Measurements from ENCODE around the gene RHBG.

- TF ChIP-seq CTCF (IDR thresholded peaks at IDR 0.05; ENCODE audit: borderline replicate concordance, extremely low read depth, low read length, poor library complexity, severe bottlenecking) (no peak), EZH2 (IDR thresholded peaks at IDR 0.05; ENCODE audit: borderline replicate concordance, low read depth, low read length, severe bottlenecking) (no peak)
These were observed 32.7 kb downstream of the RHBG start for GRCh38 chr1:156401681-156402081.
